ENCODE results near the gene SLC17A4. TPM values are rescaled to one million over a fixed set of nuclear protein-coding genes. Genes with fewer than 3 reads are reported as not detected.
A peak's percentile ranks its signal among the peaks of the same experiment; 100 is the strongest.

The SLC17A4 gene
- total and polyA plus RNA-seq, 2 of the 13 experiments (the other 11 are each of a cell fraction or from before 2014, with no cell fraction given) = 0.07 TPM; not detected in 1

DNA sequence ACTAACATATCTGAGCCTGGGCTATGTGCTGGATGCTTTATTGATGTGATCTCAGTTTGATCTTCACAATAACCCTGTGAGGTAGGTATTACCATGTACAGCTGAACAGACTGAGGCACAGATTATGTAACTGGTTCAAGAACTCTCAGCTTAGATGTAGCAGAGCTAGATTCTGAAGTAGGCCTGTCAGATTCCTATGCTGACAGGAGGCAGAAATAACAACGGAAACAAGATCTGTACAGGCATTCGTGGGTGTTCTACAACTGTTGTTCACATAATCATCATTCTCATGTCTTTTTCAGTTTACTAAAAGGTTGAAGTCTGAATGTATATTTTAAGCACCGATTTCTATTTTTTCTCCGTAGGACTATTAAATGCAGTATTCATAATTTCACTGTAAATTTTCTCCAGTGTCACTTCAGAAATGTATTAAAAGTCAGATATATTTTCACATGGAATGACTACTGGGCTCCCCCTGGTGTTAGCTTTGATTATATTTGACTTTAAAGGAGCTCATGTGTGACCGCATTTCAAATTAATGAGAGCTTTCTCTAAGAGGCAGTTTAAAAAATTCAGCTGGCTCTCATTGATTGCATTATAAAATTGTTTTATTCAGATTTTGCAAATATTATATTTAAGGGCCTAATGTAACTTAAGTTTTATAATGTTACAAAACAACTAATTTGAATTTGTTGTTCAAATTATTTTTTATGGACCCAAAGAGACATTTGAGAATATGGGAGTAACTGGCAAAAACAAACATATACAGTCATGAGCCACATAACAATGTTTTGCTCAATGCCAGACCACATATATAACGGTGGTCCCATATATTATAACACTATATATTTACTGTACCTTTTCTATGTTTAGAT lies 36.4 kb upstream of the SLC17A4 start (continued):
- TF ChIP-seq HNF4G (IDR thresholded peaks at IDR 0.05; ENCODE audit: borderline replicate concordance, low read depth, low read length) = no peak
- no peak for TF ChIP-seq HNF4G (CRISPR knock-in tag; IDR thresholded peaks at IDR 0.05; ENCODE audit: borderline replicate concordance, low read depth)
- TF ChIP-seq, protein P1, sequence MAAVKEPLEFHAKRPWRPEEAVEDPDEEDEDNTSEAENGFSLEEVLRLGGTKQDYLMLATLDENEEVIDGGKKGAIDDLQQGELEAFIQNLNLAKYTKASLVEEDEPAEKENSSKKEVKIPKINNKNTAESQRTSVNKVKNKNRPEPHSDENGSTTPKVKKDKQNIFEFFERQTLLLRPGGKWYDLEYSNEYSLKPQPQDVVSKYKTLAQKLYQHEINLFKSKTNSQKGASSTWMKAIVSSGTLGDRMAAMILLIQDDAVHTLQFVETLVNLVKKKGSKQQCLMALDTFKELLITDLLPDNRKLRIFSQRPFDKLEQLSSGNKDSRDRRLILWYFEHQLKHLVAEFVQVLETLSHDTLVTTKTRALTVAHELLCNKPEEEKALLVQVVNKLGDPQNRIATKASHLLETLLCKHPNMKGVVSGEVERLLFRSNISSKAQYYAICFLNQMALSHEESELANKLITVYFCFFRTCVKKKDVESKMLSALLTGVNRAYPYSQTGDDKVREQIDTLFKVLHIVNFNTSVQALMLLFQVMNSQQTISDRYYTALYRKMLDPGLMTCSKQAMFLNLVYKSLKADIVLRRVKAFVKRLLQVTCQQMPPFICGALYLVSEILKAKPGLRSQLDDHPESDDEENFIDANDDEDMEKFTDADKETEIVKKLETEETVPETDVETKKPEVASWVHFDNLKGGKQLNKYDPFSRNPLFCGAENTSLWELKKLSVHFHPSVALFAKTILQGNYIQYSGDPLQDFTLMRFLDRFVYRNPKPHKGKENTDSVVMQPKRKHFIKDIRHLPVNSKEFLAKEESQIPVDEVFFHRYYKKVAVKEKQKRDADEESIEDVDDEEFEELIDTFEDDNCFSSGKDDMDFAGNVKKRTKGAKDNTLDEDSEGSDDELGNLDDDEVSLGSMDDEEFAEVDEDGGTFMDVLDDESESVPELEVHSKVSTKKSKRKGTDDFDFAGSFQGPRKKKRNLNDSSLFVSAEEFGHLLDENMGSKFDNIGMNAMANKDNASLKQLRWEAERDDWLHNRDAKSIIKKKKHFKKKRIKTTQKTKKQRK (IDR thresholded peaks at IDR 0.05; ENCODE audit: low read length) = no peak
- no peak for TF ChIP-seq ZNF670 (CRISPR knock-in tag; IDR thresholded peaks at IDR 0.05; ENCODE audit: borderline replicate concordance)
- TF ChIP-seq, protein P2, sequence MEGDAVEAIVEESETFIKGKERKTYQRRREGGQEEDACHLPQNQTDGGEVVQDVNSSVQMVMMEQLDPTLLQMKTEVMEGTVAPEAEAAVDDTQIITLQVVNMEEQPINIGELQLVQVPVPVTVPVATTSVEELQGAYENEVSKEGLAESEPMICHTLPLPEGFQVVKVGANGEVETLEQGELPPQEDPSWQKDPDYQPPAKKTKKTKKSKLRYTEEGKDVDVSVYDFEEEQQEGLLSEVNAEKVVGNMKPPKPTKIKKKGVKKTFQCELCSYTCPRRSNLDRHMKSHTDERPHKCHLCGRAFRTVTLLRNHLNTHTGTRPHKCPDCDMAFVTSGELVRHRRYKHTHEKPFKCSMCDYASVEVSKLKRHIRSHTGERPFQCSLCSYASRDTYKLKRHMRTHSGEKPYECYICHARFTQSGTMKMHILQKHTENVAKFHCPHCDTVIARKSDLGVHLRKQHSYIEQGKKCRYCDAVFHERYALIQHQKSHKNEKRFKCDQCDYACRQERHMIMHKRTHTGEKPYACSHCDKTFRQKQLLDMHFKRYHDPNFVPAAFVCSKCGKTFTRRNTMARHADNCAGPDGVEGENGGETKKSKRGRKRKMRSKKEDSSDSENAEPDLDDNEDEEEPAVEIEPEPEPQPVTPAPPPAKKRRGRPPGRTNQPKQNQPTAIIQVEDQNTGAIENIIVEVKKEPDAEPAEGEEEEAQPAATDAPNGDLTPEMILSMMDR (CRISPR knock-in tag; IDR thresholded peaks at IDR 0.05) = peak; percentile 64
- TF ChIP-seq ZNF256 (CRISPR knock-in tag; conservative IDR thresholded peaks at IDR 0.05) = no peak
- TF ChIP-seq, protein P3, sequence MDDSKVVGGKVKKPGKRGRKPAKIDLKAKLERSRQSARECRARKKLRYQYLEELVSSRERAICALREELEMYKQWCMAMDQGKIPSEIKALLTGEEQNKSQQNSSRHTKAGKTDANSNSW (CRISPR knock-in tag; IDR thresholded peaks at IDR 0.05; ENCODE audit: borderline replicate concordance) = no peak
- TF ChIP-seq THYN1 (CRISPR knock-in tag; IDR thresholded peaks at IDR 0.05; ENCODE audit: borderline replicate concordance, low read depth) = no peak
- TF ChIP-seq MBNL3 (CRISPR knock-in tag; conservative IDR thresholded peaks at IDR 0.05) = no peak
- no peak for TF ChIP-seq CREM (IDR thresholded peaks at IDR 0.05)
- no peak for TF ChIP-seq CREM (CRISPR knock-in tag; IDR thresholded peaks at IDR 0.05)

Data from HepG2 (cell line).